Measurements from ENCODE around the gene SRSF1.
"Not testable (repeated sequence)": the region's sequence is repeated elsewhere in the genome, so short reads cannot be mapped to it uniquely, and the experiment has no call there.

SRSF1 gene

GRCh38 chr17:57963149-57963511 is 43.9 kb downstream of the SRSF1 start:
- no peak for DNase-seq

GRCh38 chr17:57962279-57963148 is 44.5 kb downstream of the SRSF1 start:
- DNase-seq, result no peak

GRCh38 chr17:57959929-57960328 is 47.1 kb downstream of the SRSF1 start:
- DNase-seq, result no peak

- not testable (repeated sequence) for DNase-seq
These were observed 48.7 kb downstream of the SRSF1 start for GRCh38 chr17:57958391-57958790.

- no peak for DNase-seq
These were observed 49.2 kb downstream of the SRSF1 start for GRCh38 chr17:57957886-57958285.

GRCh38 chr17:57957120-57957850 is 49.8 kb downstream of the SRSF1 start:
- DNase-seq, result no peak

- peak; percentile 16 for DNase-seq
These were observed 50.5 kb downstream of the SRSF1 start for GRCh38 chr17:57956291-57957119.

GRCh38 chr17:57955183-57955931 is 51.7 kb downstream of the SRSF1 start, which contains the start of gene CUEDC1:
Gene CUEDC1, minus strand, starts transcription at chr17:57955412. Its CDS starts 69,848 bp downstream, at chr17:57885564.
- DNase-seq, result peak; percentile 71

- DNase-seq, result no peak
These were observed 52.5 kb downstream of the SRSF1 start for GRCh38 chr17:57954397-57955182.

- no peak for DNase-seq
These were observed 53.2 kb downstream of the SRSF1 start for GRCh38 chr17:57953705-57954396.
